ENCODE results near the gene HAUS2. TPM values are rescaled to one million over a fixed set of nuclear protein-coding genes. Genes with fewer than 3 reads are reported as not detected.

The HAUS2 gene
- total and polyA plus RNA-seq, 10 of the 15 experiments (the other 5 are each of a cell fraction or from before 2014, with no cell fraction given), result 28.7 to 59.3 (median 40.6) TPM

- no peak for TF ChIP-seq E4F1 (IDR thresholded peaks at IDR 0.05; ENCODE audit: borderline replicate concordance, partially characterized antibody)
- no peak for TF ChIP-seq ZNF207 (IDR thresholded peaks at IDR 0.05; ENCODE audit: borderline replicate concordance)
- TF ChIP-seq CUX1 (IDR thresholded peaks at IDR 0.05; ENCODE audit: insufficient replicate concordance, low read depth, low read length), result no peak
- no peak for TF ChIP-seq BACH1 (IDR thresholded peaks at IDR 0.05; ENCODE audit: borderline replicate concordance)
- peak; percentile 87 for TF ChIP-seq MLLT1 (IDR thresholded peaks at IDR 0.05)
- TF ChIP-seq SMARCA5 (IDR thresholded peaks at IDR 0.05), result no peak
- peak; percentile 91 for TF ChIP-seq RUNX3 (IDR thresholded peaks at IDR 0.05; ENCODE audit: low read length)
- TF ChIP-seq IKZF1 (conservative IDR thresholded peaks at IDR 0.05), result peak; percentile 77
- peak; percentile 20; the same call in 1 of the 2 replicates for TF ChIP-seq CBFB (IDR thresholded peaks at IDR 0.05; ENCODE audit: low read depth)
- peak in 1 of 2 experiments; percentile 52; a peak in 1 of 4 replicates for TF ChIP-seq EP300 (IDR thresholded peaks at IDR 0.05; ENCODE audit: borderline replicate concordance in 1 of 2, control insufficient read depth in 1 of 2, low read depth in 2 of 2, low read length in 2 of 2)
- TF ChIP-seq MTA2 (IDR thresholded peaks at IDR 0.05; ENCODE audit: low read depth), result peak; percentile 67; the same call in 1 of the 2 replicates
- TF ChIP-seq IRF3 (IDR thresholded peaks at IDR 0.05), result no peak
- TF ChIP-seq SMAD1 (IDR thresholded peaks at IDR 0.05; ENCODE audit: low read depth, partially characterized antibody), result no peak
- no peak for TF ChIP-seq PRDM15 (CRISPR knock-in tag; IDR thresholded peaks at IDR 0.05)
- TF ChIP-seq CREM (IDR thresholded peaks at IDR 0.05; ENCODE audit: low read depth), result no peak
Observed at GRCh38 chr15:42608110-42608531, 59.5 kb downstream of the HAUS2 start (continued).
